Right atrium auricular region (tissue), 2 donors: ENCODE data around the gene PDK4. TPM values are rescaled to one million over a fixed set of nuclear protein-coding genes. Genes with fewer than 3 reads are reported as not detected.
A peak's percentile ranks its signal among the peaks of the same experiment; 100 is the strongest.

Experiments used
- DNase-seq: peaks from one replicate; pipeline ENCODE4 v3.0.0-alpha.2; 2019; ENCODE audit warnings: low spot score
- H3K27ac ChIP-seq, 2 donors: fragments of 200-600 bp; sonication (generic); 1 replicate in 1 of 2; 2 replicates in 1 of 2; pipeline ENCODE4 v1.5.1; 2016 to 2019
- H3K27me3 ChIP-seq, 2 donors: fragments of 200-600 bp; sonication (generic); one replicate each; pipeline versions ENCODE4 v1.5.1 to v1.6.0; 2017 to 2019
- H3K36me3 ChIP-seq: fragments of 200-600 bp; sonication (generic); one replicate; pipeline ENCODE4 v1.5.1; 2016
- H3K4me1 ChIP-seq, 2 donors: fragments of 200-600 bp; sonication (generic); one replicate each; pipeline versions ENCODE4 v1.5.1 to v1.6.0; 2017 to 2019
- H3K4me3 ChIP-seq, 2 donors: fragments of 200-600 bp; sonication (generic); 1 replicate in 1 of 2; 2 replicates in 1 of 2; pipeline ENCODE4 v1.5.1; 2017 to 2019; ENCODE audit warnings: mild to moderate bottlenecking in 1 of 2, moderate library complexity in 1 of 2
- H3K9me3 ChIP-seq, 2 donors: fragments of 200-600 bp; sonication (generic); one replicate each; pipeline ENCODE4 v1.5.1; 2019
- CTCF ChIP-seq, 2 donors: fragments of 200-600 bp; sonication (generic); IDR thresholded peaks; one replicate each; pipeline ENCODE4 v1.5.1; 2019; ENCODE audit warnings: antibody characterized with exemption in 2 of 2
- total RNA-seq, 2 donors: library from RNA; depleted of rRNA; stranded (reverse); fragments of >200 nt; gene quantifications; one replicate each; pipeline ENCODE4 v1.1.0, GENCODE V29; 2016

The PDK4 gene
- total RNA-seq, 2 donors from 2014 or later, result 337 to 712 TPM

- Histone ChIP-seq H3K9me3 (no peaks in the 10 kb centered on the region), H3K4me1 (peaks cover 0 to 60% of the 10 kb centered on the region in 2 donors), H3K36me3 (no peaks in the 10 kb centered on the region), H3K27ac (peak overlapping the region; percentile 57 to 98), H3K4me3 (no peak overlapping the region), H3K27me3 (no peaks in the 10 kb centered on the region)
- TF ChIP-seq CTCF (IDR thresholded peaks at IDR 0.05), result no peak
- DNase-seq, result no peak
These were observed 48.7 kb downstream of the PDK4 start for GRCh38 chr7:95547361-95548348.

- DNase-seq, result no peak
- H3K27ac ChIP-seq, result peak overlapping the region; percentile 57 to 98
- H3K36me3 ChIP-seq, result no peaks in the 10 kb centered on the region
- no peak for TF ChIP-seq CTCF (IDR thresholded peaks at IDR 0.05)
- H3K27me3 ChIP-seq, result no peaks in the 10 kb centered on the region
- no peaks in the 10 kb centered on the region for H3K9me3 ChIP-seq
- H3K4me3 ChIP-seq, result no peak overlapping the region
- H3K4me1 ChIP-seq, result peaks cover 0 to 60% of the 10 kb centered on the region in 2 donors
These were observed 49.7 kb downstream of the PDK4 start for GRCh38 chr7:95546647-95547046.

- Histone ChIP-seq H3K4me3 (peak overlapping the region in 1 of 2 donors; percentile 27), H3K27me3 (no peaks in the 10 kb centered on the region), H3K4me1 (peaks cover 0 to 51% of the 10 kb centered on the region in 2 donors), H3K36me3 (no peaks in the 10 kb centered on the region), H3K27ac (peak overlapping the region; percentile 61 to 98), H3K9me3 (no peaks in the 10 kb centered on the region)
- TF ChIP-seq CTCF (IDR thresholded peaks at IDR 0.05), result no peak
- DNase-seq, result no peak
These were observed 50.6 kb downstream of the PDK4 start for GRCh38 chr7:95545673-95546072.

DNA sequence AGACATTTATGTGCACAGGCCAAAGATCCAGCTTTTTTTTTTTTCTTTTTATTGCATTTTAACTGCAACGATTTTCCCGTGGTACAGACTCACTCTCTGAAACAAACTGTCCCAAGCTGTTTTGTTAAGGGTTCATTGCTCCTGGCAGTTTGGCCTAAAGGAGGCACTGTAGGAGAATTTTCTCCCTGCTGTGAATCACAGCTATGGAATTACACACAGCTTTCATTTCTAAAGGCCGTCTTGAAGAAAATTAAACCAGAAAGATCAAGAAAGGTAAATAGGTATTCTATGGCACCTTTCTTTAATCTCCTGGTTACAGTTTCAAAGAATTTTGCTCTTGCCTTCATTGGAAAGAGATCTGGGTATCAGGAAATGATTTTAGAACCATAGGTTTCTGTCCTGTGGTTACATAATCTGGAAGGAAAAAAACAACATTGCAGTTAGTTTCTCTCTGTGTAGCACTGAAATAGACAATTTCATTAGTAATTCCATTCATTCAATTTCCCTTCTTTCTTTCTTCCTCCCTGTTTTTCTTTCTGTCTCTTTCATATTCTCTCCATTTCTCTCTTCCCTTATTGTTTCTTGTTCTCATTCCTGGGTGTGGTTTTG is 51.2 kb downstream of the PDK4 start:
- peak; percentile 58 to 82 for TF ChIP-seq CTCF (IDR thresholded peaks at IDR 0.05)
- Histone ChIP-seq H3K36me3 (no peaks in the 10 kb centered on the region), H3K27me3 (no peaks in the 10 kb centered on the region), H3K4me1 (peaks cover 0 to 46% of the 10 kb centered on the region in 2 donors), H3K9me3 (no peaks in the 10 kb centered on the region), H3K27ac (peak overlapping the region; percentile 61 to 98), H3K4me3 (peak overlapping the region; percentile 20 to 27)
- no peak for DNase-seq

DNA sequence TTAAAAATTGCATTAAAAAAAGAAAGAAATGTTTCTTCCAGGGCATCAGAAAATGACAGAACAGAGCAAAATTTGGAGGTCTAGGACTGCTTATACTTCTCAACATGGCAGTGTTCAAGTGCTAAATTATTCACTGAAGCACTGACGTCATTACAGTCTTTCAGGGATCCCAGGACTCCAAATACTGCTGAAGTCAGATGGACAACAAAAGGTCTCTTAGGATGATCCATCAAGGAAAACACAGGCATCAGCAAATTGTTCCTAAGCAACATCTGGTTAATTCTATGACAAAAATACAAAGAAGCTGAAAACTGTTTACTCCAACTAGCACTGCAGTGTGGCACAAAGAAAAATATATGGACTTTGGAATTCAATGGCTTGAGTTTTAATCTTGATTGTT is 52.1 kb downstream of the PDK4 start:
- no peaks in the 10 kb centered on the region for H3K27me3 ChIP-seq
- H3K4me3 ChIP-seq, result no peak overlapping the region
- no peak for TF ChIP-seq CTCF (IDR thresholded peaks at IDR 0.05)
- peaks cover 0 to 39% of the 10 kb centered on the region in 2 donors for H3K4me1 ChIP-seq
- no peaks in the 10 kb centered on the region for H3K36me3 ChIP-seq
- DNase-seq, result no peak
- H3K27ac ChIP-seq, result peak overlapping the region in 1 of 2 donors; percentile 98
- no peaks in the 10 kb centered on the region for H3K9me3 ChIP-seq
